Epithelial cell of esophagus (primary cell): ENCODE data around the gene SCYL2.
"Not testable (repeated sequence)": the region's sequence is repeated elsewhere in the genome, so short reads cannot be mapped to it uniquely, and the experiment has no call there.

Experiments used
- DNase-seq: peaks from one replicate; pipeline ENCODE4 v3.0.0; 2010; ENCODE audit warnings: low read depth
- H3K4me3 ChIP-seq: 2 replicates; pipeline ENCODE4 v1.5.1; 2011; ENCODE audit warnings: mild to moderate bottlenecking, low read length, control low read depth
- CTCF ChIP-seq: IDR thresholded peaks from 2 replicates; pipeline ENCODE4 v1.5.1; 2011; ENCODE audit warnings: low read depth, mild to moderate bottlenecking, low read length, control low read depth, inconsistent platforms; ENCODE audit not compliant: insufficient read depth; ENCODE audit errors: missing control alignments

Gene SCYL2

GRCh38 chr12:100266835-100267602 lies at the start of gene SCYL2, which contains the start of gene DEPDC4:
SCYL2 (plus strand) TSS chr12:100267177; CDS start chr12:100282971, 15,794 bp downstream.
DEPDC4 (minus strand) TSS chr12:100267079; CDS start chr12:100267076, 3 bp downstream.
- no peak for TF ChIP-seq CTCF
- peak; percentile 98 for DNase-seq
- peak within 1 kb of the TSS; percentile 84 for H3K4me3 ChIP-seq

GRCh38 chr12:100219328-100220109 lies 47.5 kb upstream of the SCYL2 start:
- no peak overlapping the region for H3K4me3 ChIP-seq
- DNase-seq = no peak
- no peak for TF ChIP-seq CTCF

- no peak overlapping the region for H3K4me3 ChIP-seq
- no peak for DNase-seq
- TF ChIP-seq CTCF = no peak
Observed at GRCh38 chr12:100221523-100221922, 45.5 kb upstream of the SCYL2 start.

- not testable (repeated sequence) for DNase-seq, H3K4me3 ChIP-seq
Observed at GRCh38 chr12:100222173-100222572, 44.8 kb upstream of the SCYL2 start.

- no peak for TF ChIP-seq CTCF
- H3K4me3 ChIP-seq = no peak overlapping the region
- peak; percentile 92 for DNase-seq
Observed at GRCh38 chr12:100225491-100225890, 41.5 kb upstream of the SCYL2 start.

GRCh38 chr12:100229036-100229635 lies 37.8 kb upstream of the SCYL2 start:
- H3K4me3 ChIP-seq = no peak overlapping the region
- TF ChIP-seq CTCF = peak; percentile 63
- peak; percentile 70 for DNase-seq

- TF ChIP-seq CTCF = no peak
- H3K4me3 ChIP-seq = no peak overlapping the region
- DNase-seq = peak; percentile 95
Observed at GRCh38 chr12:100229876-100230275, 37.1 kb upstream of the SCYL2 start.

GRCh38 chr12:100231873-100232272 lies 35.1 kb upstream of the SCYL2 start:
- H3K4me3 ChIP-seq = not testable (repeated sequence)
- DNase-seq = peak; percentile 79
